ENCODE data around the gene RAC2.
"Not testable (repeated sequence)": the region's sequence is repeated elsewhere in the genome, so short reads cannot be mapped to it uniquely, and the experiment has no call there.

RAC2 gene

GRCh38 chr22:37202001-37202555 lies 42.0 kb downstream of the RAC2 start:
- in situ Hi-C loops (cut with HindIII; ENCODE audit: low sequenced_read_pairs): no loop called here
- TF ChIP-seq CTCF (IDR thresholded peaks at IDR 0.05; ENCODE audit: low read depth, low read length): no peak
- no peak overlapping the region for H3K4me3 ChIP-seq (ENCODE audit: low read depth, low read length)
- DNase-seq (ENCODE audit: low read depth, low spot score): no peak

GRCh38 chr22:37201443-37201820 lies 42.6 kb downstream of the RAC2 start:
- in situ Hi-C loops (cut with HindIII; ENCODE audit: low sequenced_read_pairs); DNase-seq (ENCODE audit: low read depth, low spot score); H3K4me3 ChIP-seq (ENCODE audit: low read depth, low read length): not testable (repeated sequence)

- no peak overlapping the region for H3K4me3 ChIP-seq (ENCODE audit: low read depth, low read length)
- in situ Hi-C loops (cut with HindIII; ENCODE audit: low sequenced_read_pairs): no loop called here
- DNase-seq (ENCODE audit: low read depth, low spot score): no peak
- no peak for TF ChIP-seq CTCF (IDR thresholded peaks at IDR 0.05; ENCODE audit: low read depth, low read length)
Observed at GRCh38 chr22:37199760-37200108, 44.3 kb downstream of the RAC2 start.

GRCh38 chr22:37199103-37199759 lies 44.8 kb downstream of the RAC2 start:
- peak; percentile 98 for DNase-seq (ENCODE audit: low read depth, low spot score)
- peak overlapping the region; percentile 71 for H3K4me3 ChIP-seq (ENCODE audit: low read depth, low read length)
- in situ Hi-C loops (cut with HindIII; ENCODE audit: low sequenced_read_pairs): no loop called here
- TF ChIP-seq CTCF (IDR thresholded peaks at IDR 0.05; ENCODE audit: low read depth, low read length): peak; percentile 89

GRCh38 chr22:37198258-37199102 lies 45.6 kb downstream of the RAC2 start:
- peak; percentile 72 for DNase-seq (ENCODE audit: low read depth, low spot score)
- H3K4me3 ChIP-seq (ENCODE audit: low read depth, low read length): peak overlapping the region; percentile 71
- in situ Hi-C loops (cut with HindIII; ENCODE audit: low sequenced_read_pairs): no loop called here

GRCh38 chr22:37197451-37198257 lies 46.4 kb downstream of the RAC2 start:
- H3K4me3 ChIP-seq (ENCODE audit: low read depth, low read length): no peak overlapping the region
- in situ Hi-C loops (cut with HindIII; ENCODE audit: low sequenced_read_pairs): no loop called here
- peak; percentile 52 for DNase-seq (ENCODE audit: low read depth, low spot score)
- no peak for TF ChIP-seq CTCF (IDR thresholded peaks at IDR 0.05; ENCODE audit: low read depth, low read length)

More at GRCh38 chr22:37198258-37199102, 45.6 kb downstream of the RAC2 start:
- TF ChIP-seq CTCF (IDR thresholded peaks at IDR 0.05; ENCODE audit: low read depth, low read length): peak; percentile 76
